GM21717 (cell line): ENCODE data around the gene SOX15.
"Not testable (repeated sequence)": the region's sequence is repeated elsewhere in the genome, so short reads cannot be mapped to it uniquely, and the experiment has no call there.

ENCODE experiments used
- ATAC-seq: cut with Tn5 transposase; IDR thresholded peaks from one replicate; pipeline ENCODE4 v1.9.1; 2021; ENCODE audit warnings: mild to moderate bottlenecking, moderate library complexity; ENCODE audit not compliant: unreplicated experiment

Gene SOX15

DNA sequence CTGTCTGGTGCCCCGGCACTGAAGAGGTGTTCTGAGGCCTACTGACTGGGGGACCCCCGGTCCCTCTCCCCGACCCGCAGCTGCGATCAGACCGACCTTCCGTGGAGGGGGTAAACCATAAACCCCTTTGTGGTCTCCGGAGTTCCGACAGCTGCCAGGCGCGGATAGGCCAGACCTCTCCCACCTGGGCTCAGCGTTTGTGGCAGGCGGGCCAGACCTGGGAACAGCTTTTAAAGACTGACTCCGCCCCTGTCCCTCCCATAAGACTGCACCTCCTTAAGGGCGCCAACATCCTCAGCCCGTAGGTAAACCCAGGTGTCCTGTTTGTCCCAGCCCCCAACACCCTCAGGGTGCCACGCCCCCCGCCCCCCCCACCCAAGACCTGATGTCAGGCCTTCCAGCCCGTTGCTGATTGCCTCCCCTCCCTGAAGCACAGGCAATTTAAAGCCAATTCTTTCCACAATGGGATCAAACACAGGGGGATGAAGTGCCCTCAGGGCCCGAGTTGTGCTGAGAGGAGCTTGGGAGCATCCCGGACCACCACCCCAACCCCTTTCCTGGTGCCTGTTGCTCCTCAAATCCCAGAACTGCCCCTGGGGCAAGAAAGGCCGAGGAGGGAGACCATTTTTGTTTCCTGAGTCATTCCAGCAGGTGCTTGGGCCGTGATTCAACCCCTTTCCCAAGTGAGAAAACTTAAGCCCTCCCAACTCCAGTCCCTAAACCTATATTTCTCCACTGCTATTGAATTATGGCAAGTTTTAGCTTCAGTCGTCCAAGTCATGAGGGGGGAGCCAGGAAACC is at the start of gene SOX15:
Gene SOX15, minus strand, starts transcription at position 204 of the 801 bp plus-strand sequence. CDS start 418 bp downstream, outside the sequence.
- no peak for ATAC-seq

GRCh38 chr17:7636163-7636562 is 46.3 kb upstream of the SOX15 start:
- no peak for ATAC-seq

DNA sequence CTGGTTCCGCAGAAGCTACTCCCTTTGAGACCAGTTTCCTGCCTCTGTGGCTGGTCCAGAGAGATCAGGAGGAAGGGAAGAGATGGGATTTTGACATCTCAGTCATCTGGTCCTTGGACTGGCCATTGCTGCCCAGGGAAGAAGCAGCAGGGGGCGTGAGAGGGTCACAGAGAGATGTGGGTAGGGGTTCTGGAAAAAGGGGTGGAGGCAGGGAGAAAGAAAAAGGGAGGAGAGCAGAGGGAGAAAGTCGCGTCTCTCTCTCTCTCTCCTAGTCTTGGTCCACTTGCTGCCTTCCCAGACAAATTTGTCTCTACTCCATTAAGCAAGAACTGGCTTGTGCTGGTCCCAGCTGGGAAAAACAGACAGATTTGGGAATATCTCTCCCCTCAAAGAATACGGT is 44.5 kb upstream of the SOX15 start:
- no peak for ATAC-seq

- ATAC-seq: no peak
Observed at GRCh38 chr17:7633093-7633492, 43.2 kb upstream of the SOX15 start.

- ATAC-seq: no peak
Observed at GRCh38 chr17:7632492-7632894, 42.6 kb upstream of the SOX15 start.

GRCh38 chr17:7631398-7632380 is 41.8 kb upstream of the SOX15 start:
- ATAC-seq: no peak

GRCh38 chr17:7629939-7630571 is 40.2 kb upstream of the SOX15 start, which contains the start of gene SHBG:
TSS of gene SHBG (plus strand) at chr17:7630135. CDS start at chr17:7630173, 38 bp downstream.
- no peak for ATAC-seq

GRCh38 chr17:7627250-7628121 is 37.6 kb upstream of the SOX15 start, which contains the start of gene SAT2:
TSS of gene SAT2 (minus strand) at chr17:7627821. CDS start at chr17:7627635, 186 bp downstream.
- no peak for ATAC-seq

GRCh38 chr17:7626956-7627249 is 37.0 kb upstream of the SOX15 start:
- no peak for ATAC-seq

DNA sequence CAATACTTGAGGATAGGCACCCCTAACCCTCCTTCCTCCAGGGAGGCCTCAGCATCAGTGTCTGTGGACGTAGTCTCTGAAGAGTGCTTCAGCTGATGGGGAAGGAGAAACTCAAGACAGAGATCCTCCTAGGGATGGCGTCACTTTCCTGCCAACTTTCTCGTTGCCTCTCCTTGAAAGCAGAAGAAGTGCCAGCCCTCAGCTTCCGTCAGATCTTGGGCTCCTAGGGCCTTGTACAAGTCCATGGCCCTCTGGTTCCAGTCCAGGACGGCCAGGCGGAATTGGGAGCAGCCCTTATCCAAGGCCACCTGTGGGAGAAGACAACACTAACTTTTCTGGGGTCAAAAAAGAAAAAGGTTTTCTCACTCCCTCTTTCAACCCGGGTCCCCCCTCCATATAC is 36.4 kb upstream of the SOX15 start:
- ATAC-seq: no peak

- not testable (repeated sequence) for ATAC-seq
Observed at GRCh38 chr17:7625749-7626148, 35.9 kb upstream of the SOX15 start.

DNA sequence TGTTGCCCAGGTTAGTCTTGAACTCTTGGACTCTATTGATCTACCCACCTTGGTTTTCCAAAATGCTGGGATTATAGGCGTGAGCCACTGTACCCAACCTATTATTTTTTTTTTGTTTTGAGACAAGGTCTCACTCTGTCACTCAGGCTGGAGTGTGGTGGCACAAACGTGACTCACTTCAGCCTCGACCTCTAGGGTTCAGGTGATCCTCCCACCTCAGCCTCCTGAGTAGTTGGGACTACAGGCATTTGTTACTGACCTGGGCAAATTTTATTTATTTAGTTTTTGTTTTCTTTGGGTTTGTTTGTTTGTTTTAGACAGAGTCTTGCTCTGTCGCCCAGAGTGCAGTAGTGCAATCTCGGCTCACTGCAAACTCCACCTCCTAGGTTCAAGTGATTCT is 33.8 kb upstream of the SOX15 start:
- ATAC-seq: no peak

DNA sequence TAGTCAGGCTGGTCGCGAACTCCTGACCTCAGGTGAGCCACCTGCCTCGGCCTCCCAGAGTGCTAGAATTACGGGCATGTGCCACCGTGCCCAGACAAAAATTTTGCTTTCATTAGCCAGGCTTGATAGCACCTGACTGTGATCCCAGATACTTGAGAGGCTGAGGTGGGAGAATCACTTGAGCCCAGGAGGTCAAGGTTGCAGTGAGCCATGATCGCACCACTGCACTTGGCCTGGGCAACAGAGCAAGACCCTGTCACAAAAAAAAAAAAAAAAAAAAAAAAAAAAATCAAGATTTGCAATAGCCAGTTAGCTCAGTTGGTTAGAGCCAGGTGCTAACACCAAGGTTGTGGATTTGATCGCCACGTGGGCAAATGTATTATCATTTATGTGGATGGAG is 30.9 kb upstream of the SOX15 start:
- no peak for ATAC-seq

- ATAC-seq: no peak
Observed at GRCh38 chr17:7618608-7619007, 28.7 kb upstream of the SOX15 start.

DNA sequence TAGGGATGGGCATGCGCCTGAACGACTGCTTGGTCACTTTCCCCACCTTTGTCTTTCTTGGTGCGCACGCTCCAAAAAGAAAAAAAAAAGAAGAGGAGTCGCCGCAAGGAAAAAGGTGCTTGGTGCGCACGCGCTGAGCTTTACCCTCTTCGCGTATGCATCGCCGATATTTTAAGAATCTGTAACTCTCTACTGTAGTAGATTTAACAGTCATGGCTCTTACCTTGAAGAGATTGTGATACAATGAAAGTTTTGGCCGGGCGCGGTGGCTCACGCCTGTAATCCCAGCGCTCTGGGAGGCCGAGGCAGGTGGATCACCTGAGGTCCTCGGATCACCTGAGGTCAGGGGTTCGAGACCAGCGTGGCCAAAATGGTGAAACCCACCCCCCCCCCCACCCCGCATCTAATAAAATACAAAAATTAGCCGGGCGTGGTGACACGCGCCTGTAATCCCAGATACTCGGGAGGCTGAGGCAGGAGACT is 25.4 kb upstream of the SOX15 start:
- no peak for ATAC-seq

GRCh38 chr17:7614425-7615264 is 24.8 kb upstream of the SOX15 start, which contains the start of gene FXR2:
TSS of gene FXR2 (minus strand) at chr17:7614897. CDS start at chr17:7614532, 365 bp downstream.
- peak; percentile 65 for ATAC-seq

DNA sequence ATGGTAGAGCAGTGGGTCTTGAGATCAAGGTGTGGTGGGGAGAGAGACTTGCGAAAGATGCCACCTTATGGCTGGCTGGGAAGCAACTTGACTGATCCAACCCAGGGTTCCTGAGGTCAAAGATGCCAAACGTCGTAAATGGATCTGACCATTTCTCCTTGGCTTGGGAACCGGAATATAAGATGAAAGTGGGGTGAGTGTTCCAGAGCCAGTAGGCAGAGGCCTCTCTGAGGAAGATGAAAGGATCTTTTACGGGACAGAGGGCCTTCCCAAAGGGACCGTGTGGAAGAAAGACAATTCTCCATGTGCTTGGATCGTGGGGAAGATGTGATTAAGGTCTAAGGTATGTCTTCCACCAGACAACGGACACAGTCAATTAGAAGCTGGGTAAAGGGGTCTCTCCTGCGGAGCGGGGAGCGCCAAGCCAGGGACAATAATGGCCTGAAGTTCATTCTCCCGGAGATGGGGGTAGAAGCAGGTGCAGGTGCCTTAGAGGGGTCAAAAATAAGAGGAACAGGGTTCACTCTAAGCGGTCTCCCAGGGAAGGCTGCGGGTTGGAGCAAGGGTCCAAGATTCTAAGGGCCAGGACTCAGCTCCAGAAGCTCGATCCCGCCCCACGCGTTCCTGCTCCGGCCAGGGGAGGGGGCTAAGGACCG is 24.0 kb upstream of the SOX15 start:
- peak; percentile 5 for ATAC-seq

- ATAC-seq: no peak
Observed at GRCh38 chr17:7612294-7612640, 22.4 kb upstream of the SOX15 start.
